Measurements from ENCODE around the gene DSG3.

Gene DSG3, protein sequence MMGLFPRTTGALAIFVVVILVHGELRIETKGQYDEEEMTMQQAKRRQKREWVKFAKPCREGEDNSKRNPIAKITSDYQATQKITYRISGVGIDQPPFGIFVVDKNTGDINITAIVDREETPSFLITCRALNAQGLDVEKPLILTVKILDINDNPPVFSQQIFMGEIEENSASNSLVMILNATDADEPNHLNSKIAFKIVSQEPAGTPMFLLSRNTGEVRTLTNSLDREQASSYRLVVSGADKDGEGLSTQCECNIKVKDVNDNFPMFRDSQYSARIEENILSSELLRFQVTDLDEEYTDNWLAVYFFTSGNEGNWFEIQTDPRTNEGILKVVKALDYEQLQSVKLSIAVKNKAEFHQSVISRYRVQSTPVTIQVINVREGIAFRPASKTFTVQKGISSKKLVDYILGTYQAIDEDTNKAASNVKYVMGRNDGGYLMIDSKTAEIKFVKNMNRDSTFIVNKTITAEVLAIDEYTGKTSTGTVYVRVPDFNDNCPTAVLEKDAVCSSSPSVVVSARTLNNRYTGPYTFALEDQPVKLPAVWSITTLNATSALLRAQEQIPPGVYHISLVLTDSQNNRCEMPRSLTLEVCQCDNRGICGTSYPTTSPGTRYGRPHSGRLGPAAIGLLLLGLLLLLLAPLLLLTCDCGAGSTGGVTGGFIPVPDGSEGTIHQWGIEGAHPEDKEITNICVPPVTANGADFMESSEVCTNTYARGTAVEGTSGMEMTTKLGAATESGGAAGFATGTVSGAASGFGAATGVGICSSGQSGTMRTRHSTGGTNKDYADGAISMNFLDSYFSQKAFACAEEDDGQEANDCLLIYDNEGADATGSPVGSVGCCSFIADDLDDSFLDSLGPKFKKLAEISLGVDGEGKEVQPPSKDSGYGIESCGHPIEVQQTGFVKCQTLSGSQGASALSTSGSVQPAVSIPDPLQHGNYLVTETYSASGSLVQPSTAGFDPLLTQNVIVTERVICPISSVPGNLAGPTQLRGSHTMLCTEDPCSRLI

DNA sequence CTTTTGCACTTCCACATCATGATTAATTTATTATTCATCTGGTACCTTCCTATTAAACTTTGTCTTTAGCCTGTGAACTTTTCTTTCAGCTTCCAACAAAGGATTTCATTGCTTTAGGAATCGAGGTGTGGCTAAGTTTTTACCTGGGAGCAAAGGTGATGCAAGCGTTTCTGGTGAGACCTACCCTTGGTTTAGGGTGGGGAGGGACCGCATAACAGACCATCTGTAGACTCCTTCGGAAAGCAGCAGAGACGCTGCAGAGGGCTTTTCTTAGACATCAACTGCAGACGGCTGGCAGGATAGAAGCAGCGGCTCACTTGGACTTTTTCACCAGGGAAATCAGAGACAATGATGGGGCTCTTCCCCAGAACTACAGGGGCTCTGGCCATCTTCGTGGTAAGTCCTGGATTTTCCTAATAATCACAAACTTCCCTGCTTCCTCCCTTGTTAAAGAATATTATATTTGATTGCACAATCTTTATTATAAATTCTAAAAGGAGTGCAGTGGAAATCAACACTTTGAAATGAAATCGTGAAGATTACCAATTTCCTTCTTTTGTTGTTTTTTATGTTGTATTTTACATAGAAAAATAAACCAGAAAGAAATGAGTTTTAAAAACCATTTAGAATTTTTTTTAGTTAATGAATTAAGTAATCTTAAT lies at the start of gene DSG3:
Gene DSG3 (plus strand): TSS at position 212 of the 662 bp plus-strand sequence. CDS start 137 bp downstream, at position 349.
- DNase-seq (ENCODE audit: low spot score): no peak

DNA sequence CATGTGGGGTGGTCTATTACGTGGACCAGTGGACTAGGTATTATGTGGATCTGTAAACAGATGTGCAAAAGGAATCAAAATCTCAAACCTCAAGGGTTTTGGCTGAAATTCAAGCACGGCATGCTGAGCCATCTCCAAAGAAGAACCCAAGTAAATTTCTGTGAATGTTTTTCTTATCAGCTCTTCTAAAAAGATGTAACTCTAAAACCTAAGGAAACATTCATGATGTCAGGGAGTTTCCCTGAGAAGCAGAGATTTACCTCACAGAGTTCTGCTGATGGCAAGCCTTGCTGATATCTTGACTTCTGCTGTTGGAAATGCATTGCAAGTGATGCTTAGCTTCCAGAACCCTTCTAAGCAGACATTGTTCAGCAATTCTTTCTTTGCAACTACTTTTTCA lies 49.4 kb upstream of the DSG3 start:
- no peak for DNase-seq (ENCODE audit: low spot score)

DNA sequence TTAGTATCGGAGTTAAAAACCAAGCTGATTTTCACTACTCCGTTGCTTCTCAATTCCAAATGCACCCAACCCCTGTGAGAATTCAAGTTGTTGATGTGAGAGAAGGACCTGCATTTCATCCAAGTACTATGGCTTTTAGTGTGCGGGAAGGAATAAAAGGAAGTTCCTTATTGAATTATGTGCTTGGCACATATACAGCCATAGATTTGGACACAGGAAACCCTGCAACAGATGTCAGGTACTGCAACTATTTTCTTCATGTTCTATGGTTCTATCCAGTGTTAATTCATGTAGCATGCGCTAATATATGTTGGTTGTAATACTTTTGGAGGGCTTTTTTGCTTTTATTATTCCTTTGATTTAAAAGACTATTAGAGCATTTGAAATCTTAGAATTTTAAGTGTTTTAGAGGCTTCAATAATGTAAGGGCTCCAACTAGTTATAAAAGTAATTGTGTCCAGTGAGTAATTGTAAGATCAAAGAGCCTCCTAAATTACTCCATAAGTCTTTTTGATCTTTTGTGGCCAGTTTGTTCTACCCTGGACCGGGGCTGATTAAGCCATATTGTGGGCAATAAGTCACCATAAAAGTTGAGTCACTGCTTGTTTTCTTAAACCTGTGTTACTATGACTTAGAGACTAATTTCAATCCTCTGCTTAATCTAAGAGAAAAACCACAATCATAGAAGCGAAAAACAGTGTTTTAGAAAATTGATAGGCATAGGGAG lies 48.1 kb upstream of the DSG3 start:
- no peak for DNase-seq (ENCODE audit: low spot score)

DNA sequence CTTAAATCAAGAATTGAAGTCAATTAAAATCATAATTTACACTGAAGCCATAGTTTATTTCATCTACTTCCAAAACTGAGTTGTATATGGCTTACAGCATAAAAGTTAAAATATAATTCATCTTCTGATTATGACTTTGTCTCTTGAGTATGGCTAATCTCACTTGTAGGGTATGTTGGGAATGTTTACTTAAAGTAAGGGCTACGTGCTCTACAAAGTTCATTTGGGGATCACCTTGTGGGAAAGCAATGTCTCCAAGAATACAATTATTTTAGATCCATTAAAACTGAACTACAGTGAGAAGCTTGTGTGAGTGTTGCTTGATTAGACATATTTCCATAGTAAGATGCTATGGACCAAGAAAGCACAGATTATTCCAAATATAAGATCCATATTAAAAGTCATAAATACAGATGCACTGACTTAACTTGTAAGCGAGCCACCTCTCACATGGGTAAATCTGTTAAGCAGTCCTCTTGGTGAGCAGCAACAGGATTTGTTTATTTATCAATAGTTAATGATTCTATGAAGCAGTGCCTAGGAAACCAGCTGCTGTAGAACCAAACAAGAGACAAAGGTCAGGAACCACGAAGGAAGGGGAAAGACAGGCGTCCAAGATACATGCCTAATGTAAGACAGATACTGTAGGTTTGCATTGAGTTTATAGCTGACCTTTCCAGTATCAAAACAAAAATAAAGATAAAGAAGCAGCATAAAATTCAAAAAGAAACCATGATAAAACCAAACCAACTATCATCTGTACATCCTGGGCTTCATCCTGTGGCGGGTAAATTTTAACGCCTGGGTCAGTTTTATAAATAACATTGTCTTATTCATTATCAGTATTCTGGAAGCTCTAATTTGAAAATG lies 46.1 kb upstream of the DSG3 start:
- no peak for DNase-seq (ENCODE audit: low spot score)

DNA sequence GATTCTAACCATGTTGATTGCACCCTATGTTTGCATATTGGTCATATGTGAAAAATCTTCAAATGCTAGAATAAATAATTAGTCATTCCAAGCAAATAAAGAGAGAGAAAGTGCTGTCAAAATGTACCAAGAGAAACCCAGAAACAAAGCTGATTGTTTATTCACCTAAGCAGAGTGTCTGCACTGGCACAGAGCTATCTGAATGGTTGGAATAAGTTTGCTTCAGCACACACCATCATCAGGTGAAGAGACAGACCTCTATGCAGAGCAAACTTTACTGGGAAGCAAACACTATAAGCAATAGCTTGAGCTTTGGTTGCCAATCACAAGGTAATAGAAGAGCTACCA lies 45.5 kb upstream of the DSG3 start:
- no peak for DNase-seq (ENCODE audit: low spot score)

DNA sequence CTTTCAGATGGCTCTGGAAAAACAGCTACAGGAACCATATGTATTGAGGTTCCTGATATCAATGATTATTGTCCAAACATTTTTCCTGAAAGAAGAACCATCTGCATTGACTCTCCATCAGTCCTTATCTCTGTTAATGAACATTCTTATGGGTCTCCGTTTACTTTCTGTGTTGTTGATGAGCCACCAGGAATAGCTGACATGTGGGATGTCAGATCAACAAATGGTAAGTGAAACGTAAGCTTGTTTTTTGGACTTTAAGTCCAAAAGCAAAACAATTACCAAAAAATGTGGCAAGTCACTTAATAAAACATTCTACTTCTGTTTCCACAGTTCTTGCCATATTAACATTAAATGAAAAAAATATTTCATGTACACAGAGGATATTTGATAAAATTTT lies 44.1 kb upstream of the DSG3 start:
- DNase-seq (ENCODE audit: low spot score): no peak

DNA sequence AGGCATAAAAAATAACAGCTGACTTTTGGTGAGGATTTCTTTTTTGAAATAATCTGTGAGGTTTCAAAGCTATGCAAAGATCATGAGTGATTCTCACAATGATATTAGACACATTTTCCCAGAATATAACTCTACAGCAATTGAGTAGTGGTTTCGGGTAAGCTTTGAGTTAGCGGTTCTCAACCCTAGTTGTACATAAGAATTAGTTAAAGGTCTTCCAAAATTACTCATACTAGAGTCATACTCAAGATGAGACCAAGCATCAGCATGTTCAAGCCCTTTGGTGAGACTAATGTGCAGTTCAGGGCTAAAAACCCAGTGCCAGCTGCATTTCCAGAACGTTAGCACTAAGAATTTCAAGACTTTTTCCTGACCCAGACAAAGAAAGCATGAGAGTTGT lies 39.9 kb upstream of the DSG3 start:
- DNase-seq (ENCODE audit: low spot score): no peak

DNA sequence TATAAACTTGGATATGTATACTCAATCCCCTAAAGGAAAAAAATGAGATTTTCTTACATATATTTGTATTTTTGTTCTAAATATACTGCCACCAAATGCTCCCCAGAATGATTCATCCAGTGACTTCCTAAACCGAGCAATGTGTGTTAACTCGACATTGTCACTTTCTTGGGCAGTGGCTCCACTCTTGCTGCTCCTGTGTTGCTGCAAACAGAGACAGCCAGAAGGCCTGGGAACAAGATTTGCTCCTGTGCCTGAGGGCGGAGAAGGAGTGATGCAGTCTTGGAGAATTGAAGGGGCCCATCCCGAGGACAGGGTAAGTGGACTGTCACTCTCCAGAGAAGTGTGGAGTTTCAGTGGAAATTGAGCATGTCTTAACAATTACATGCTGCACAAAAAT lies 38.3 kb upstream of the DSG3 start:
- DNase-seq (ENCODE audit: low spot score): no peak

DNA sequence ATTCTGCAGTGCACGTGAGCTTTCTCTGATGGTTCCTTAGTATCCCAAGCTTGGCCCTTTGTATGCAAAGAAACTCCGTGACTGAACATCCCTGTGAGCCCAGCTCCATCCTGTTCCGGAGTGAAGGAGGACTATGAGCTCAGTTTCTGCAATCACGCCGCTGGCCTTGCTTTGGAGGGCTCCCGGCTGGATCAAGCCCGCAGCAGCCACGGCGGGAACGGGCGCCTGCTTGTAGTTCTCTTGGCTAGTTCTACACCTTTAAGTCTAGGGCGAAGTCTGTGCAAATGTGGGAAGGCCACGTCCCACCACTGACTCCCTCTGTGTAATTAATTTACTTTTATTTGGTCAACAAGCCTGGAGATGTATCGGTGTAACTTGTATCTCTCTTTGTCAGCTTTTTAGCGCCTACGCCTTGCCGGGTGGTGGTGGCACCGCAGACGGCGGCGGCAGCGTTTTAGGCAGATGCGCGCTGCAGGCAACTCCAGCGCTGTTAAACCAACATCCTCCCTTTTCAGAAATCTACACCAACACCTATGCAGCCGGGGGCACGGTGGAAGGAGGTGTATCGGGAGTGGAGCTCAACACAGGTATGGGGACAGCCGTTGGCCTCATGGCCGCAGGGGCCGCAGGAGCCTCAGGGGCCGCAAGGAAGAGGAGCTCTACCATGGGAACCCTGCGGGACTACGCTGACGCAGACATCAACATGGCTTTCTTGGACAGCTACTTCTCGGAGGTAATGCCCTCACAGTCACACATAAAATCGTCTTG lies 36.6 kb upstream of the DSG3 start:
- DNase-seq (ENCODE audit: low spot score): no peak

DNA sequence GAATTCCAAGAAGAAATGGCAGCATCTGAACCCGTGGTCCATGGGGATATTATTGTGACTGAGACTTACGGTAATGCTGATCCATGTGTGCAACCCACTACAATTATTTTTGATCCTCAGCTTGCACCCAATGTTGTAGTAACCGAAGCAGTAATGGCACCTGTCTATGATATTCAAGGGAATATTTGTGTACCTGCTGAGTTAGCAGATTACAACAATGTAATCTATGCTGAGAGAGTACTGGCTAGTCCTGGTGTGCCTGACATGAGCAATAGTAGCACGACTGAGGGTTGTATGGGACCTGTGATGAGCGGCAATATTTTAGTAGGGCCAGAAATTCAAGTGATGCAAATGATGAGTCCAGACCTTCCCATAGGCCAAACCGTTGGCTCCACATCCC lies 34.4 kb upstream of the DSG3 start:
- DNase-seq (ENCODE audit: low spot score): no peak

DNA sequence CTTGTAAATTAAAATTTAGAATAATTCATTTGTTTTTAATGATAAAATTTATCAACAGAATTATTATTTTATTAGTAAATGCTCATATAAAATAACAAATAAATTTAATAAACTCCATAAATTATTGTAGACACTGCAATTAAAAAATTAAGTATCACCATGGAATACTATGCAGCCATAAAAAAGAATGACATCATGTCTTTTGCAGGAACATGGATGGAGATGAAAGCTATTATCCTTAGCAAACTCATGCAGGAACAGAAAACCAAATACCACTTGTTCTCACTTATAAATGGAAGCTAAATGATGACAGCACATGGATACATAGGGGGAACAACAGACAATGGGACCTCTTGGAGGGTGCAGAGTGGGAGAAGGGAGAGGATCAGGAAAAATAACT lies 29.7 kb upstream of the DSG3 start:
- no peak for DNase-seq (ENCODE audit: low spot score)

DNA sequence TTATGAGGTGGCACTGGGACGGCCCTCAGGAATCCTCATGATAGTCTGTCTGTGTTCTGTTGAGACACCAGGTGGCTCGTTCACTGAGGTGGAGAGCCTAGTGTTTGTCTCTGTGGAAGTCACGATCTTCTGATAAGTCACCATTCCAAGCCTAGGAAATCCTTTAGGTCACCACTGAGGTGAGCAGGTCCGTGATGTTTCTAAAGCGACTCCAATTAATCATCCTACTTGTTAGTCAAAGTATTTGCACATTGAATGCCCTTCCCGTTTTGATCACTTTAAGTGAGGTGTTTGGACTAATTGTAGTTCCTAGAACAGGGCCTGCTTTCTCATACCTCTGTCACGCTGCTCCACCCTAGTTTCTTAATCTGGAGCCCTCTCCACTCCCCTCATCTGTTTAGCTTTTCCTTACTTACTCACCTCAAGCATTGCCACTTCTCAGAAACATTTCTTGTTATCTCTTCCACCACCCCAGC lies 28.0 kb upstream of the DSG3 start:
- no peak for DNase-seq (ENCODE audit: low spot score)

DNA sequence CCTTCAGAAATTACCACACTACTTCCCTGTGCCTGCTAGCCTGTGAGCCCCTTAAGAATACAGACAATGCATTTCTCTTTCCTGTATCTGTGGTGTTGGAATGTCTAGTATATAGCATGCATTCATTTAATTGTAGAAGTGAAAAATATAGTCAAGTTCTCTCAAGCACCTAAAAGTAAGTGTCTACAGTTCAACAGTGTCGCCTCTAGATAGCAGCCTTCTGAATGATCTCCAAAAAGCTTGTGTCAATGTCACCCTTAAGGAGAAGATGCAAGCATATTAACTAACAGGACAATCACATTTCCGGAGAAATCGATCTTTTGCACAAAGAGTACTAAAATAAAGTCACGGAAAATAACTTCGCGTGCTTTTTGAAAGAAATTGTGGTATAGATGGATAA lies 27.5 kb upstream of the DSG3 start:
- DNase-seq (ENCODE audit: low spot score): no peak

DNA sequence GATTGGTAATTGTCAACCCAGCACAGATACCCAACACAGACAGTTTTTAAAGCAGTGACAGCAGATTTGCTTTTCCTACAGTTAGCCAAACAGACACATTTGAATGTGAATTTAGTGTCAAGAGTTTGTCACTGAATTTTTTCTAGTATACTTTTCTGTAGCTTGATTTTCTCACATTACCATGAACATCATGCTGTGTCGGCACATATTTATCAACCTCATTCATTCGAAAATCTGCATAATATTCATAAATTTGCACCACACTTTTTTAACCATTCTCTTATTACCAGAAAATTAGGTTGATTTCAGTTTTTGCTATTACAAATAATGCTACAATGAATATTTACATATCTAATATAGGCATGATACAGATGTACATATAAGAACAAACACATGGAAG lies 27.0 kb upstream of the DSG3 start:
- no peak for DNase-seq (ENCODE audit: low spot score)

DNA sequence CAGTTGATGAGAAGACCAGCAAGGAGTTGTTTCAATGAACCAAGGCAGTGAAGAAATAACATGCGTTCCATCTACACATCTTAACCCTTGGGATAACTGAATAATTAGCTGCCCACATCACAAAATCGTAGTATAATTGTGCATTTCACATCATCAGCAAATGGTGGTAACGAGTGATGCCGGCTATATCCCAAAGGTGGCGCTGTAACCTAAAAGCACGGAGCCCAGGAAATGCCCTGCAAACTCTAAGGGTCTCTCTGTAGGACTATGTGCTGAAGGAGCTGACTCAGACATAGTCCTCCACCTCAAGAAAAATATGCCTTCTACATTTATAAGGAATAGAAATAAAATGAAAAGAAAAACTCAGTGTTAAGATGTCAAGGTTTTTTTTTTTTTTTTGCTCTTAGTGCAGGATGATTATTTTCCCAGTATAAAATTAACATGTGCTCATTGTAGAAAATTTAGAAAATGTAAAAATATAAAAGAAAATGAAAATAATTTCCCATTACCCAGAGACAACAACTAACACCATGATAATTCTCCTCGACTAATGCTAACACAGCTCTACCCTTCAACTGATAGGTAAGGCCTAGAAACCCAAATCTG lies 23.1 kb upstream of the DSG3 start:
- DNase-seq (ENCODE audit: low spot score): no peak

DNA sequence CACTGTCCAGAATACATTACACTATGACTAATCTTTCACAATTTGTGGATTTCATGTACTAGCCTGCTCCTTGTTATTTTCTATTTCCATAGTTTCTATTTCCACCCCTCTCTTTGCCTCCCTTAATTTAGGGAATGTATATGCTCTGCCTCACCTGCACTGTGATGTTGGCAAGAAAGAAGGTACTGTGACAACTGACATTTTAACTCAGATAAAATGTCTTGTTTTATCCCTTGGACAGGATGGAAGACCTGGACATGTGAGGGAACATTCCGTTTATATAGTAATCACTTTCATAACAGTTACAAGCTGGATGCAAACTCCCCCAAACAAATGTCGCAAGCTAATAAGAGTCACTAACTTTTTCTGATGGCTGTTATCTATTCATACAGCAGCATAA lies 21.5 kb upstream of the DSG3 start:
- no peak for DNase-seq (ENCODE audit: low spot score)

DNA sequence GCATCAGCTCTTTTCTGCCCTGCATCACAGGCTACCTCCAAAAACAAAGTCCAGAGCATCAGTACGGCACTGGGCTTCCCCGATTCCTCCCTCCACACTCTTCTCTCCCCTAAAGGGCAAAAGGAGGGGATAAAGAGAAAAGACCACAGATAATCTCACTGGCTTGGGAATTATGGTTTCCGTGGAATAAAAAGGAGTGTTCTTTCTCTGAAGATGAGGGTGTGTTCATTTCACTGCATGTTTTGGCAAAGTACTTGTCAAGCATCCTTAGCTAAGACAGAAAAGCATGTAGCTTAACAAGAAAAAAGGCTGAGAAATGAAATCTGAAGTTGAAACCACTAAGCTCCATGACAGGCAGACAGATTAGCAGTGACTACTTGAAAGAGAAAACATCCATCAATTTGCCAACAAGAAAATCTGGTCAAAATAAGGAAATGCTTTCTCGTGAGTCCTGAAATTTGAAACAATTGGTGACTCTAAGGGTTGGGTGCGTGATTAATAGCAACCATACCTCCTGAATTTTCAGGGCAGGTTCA lies 20.6 kb upstream of the DSG3 start:
- no peak for DNase-seq (ENCODE audit: low spot score)

DNA sequence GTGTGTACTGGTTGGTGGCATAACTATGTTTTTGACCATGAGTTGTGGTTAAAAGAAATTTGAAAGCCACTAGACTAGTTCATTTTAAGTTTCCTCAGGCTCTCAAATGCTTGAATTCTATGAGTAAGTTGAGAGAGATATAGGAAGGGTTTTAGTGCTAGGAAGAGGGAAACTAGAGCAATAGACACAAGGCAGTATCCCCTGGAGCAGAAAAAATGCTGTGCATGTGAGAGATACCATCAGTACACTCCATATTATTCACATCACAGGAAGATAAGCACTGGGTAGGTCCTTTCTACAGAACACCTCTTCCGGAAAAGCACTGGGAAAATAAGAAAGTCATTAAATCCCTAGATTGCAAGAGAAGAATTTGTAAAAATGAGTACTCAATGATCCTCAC lies 19.3 kb upstream of the DSG3 start:
- DNase-seq (ENCODE audit: low spot score): no peak

DNA sequence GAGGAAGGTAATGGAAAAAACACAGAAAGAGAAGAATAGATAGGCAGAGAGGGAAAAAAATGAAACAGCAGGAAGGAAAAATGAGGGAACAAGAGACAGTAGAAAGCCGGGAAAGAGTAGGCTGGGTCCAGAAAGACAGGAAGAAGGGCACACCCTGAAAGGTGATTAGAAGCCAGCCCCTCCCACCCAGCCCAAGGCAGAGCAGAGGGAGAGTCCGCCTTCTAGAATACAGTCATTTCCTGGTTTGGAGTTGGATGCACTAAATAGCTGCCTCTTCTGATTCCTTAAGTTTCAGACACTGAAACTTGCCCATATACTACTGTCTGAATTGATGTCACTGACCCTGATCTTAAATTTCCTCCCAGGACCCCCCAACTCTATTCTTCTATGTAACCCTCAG lies 17.9 kb upstream of the DSG3 start:
- no peak for DNase-seq (ENCODE audit: low spot score)

Measured in CD4-positive, alpha-beta T cell treated with Interleukin-6 at 100 ng/mL for 8 hours (primary cell).